ENCODE data around the gene THSD7B.

THSD7B gene

GRCh38 chr2:136844546-136844945 is 79.2 kb downstream of the THSD7B start:
- TF ChIP-seq CTCF (conservative IDR thresholded peaks at IDR 0.05; ENCODE audit: low read depth) = no peak
- DNase-seq (ENCODE audit: low spot score) = no peak
- CTCF ChIA-PET = no interaction called here

DNA sequence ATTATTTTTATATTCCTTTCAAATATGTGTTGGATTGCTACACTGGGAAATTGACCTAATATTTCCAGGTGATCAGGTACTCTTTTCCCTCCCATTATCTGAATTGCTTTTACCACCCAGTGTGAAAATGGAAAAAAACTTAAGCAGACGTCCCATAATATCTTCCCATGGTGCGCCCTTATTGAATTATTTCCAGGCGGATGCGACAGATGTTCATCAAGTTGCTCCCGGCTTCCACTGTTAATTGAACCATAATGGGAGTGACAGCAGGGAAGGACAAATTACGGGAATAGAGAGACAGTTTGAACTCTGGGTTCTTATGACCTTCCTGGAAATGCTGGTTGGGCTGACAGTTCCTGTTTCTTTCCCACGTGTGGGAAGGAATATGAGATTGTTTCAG is 93.3 kb downstream of the THSD7B start:
- ChIA-PET CTCF (no interaction called here), POLR2A (ENCODE audit: low non-redundant PET) (no interaction called here)
- no peak for TF ChIP-seq CTCF (conservative IDR thresholded peaks at IDR 0.05; ENCODE audit: low read depth)
- DNase-seq (ENCODE audit: low spot score) = no peak
- no peak overlapping the region for H3K27ac ChIP-seq

More at GRCh38 chr2:136844546-136844945, 79.2 kb downstream of the THSD7B start:
- POLR2A ChIA-PET (ENCODE audit: low non-redundant PET) = no interaction called here
- H3K27ac ChIP-seq = no peak overlapping the region

DNA sequence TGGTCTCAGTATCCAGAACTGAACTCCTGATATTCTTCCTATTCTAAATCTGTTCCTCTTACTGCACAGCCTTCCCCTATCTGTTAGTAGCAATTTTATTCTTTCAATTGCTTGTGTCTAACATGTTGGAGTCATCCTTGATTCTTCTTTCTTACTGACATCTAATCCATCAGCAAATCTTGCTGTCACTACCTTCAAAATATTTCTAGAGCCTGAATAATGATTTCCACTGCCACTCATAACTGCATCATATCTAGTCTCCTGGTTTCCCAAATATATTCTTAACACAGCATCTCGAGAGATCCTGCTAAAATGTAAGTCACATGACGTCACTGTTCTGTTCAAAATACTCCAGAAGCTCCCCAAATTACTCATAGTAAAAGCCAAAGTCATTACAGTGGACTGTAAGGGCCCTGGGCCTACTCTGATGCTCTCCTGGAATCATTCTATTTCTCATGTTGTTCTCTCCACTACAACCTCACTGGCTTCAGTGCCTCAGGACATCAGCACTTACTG is 95.2 kb downstream of the THSD7B start:
- DNase-seq (ENCODE audit: low spot score) = no peak
- TF ChIP-seq CTCF (conservative IDR thresholded peaks at IDR 0.05; ENCODE audit: low read depth) = no peak
- POLR2A ChIA-PET (ENCODE audit: low non-redundant PET) = no interaction called here
- CTCF ChIA-PET = no interaction called here
- no peak overlapping the region for H3K27ac ChIP-seq

DNA sequence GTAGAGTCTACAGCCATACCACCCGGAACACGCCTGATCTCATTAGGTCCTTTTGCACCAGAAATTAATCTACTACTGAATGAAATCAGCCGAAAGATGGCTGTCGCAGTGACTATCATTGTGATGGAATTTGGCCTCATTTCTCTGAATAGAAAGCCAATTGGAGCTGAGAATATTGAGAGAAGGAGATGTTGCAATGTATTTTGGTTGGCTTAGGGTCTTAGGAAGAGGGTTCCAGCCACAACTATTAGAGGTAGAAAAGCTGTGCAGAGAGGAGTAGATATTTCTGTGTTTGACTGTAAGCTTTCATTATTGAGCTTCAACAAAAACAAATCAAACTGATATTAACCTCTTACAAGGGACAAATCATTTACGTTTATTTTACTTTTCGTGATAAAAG is 98.1 kb downstream of the THSD7B start:
- CTCF ChIA-PET = interaction anchor here (1.9 kb wide), 1 partner anchor 10 kb away, joined by 4 read pairs; no protein-coding TSS in a partner anchor
- no peak overlapping the region for H3K27ac ChIP-seq
- POLR2A ChIA-PET (ENCODE audit: low non-redundant PET) = no interaction called here
- no peak for TF ChIP-seq CTCF (conservative IDR thresholded peaks at IDR 0.05; ENCODE audit: low read depth)
- DNase-seq (ENCODE audit: low spot score) = no peak

- TF ChIP-seq CTCF (conservative IDR thresholded peaks at IDR 0.05; ENCODE audit: low read depth) = no peak
- no peak overlapping the region for H3K27ac ChIP-seq
- no peak for DNase-seq (ENCODE audit: low spot score)
- POLR2A ChIA-PET (ENCODE audit: low non-redundant PET) = no interaction called here
- CTCF ChIA-PET = interaction anchor here (1.9 kb wide), 1 partner anchor 10 kb away, joined by 4 read pairs; no protein-coding TSS in a partner anchor
Observed at GRCh38 chr2:136863874-136864273, 98.5 kb downstream of the THSD7B start.

GRCh38 chr2:136871424-136871823 is 106.1 kb downstream of the THSD7B start:
- TF ChIP-seq CTCF (conservative IDR thresholded peaks at IDR 0.05; ENCODE audit: low read depth) = no peak
- ChIA-PET POLR2A (ENCODE audit: low non-redundant PET) (no interaction called here), CTCF (no interaction called here)
- DNase-seq (ENCODE audit: low spot score) = no peak
- H3K27ac ChIP-seq = no peak overlapping the region

Measured in RWPE1 (cell line).